D341Med (cell line): ENCODE measurements around the gene LRP1.

Source experiments
- DNase-seq: peaks from one replicate; pipeline ENCODE4 v3.0.0; 2012; ENCODE audit warnings: low spot score

Gene LRP1

DNA sequence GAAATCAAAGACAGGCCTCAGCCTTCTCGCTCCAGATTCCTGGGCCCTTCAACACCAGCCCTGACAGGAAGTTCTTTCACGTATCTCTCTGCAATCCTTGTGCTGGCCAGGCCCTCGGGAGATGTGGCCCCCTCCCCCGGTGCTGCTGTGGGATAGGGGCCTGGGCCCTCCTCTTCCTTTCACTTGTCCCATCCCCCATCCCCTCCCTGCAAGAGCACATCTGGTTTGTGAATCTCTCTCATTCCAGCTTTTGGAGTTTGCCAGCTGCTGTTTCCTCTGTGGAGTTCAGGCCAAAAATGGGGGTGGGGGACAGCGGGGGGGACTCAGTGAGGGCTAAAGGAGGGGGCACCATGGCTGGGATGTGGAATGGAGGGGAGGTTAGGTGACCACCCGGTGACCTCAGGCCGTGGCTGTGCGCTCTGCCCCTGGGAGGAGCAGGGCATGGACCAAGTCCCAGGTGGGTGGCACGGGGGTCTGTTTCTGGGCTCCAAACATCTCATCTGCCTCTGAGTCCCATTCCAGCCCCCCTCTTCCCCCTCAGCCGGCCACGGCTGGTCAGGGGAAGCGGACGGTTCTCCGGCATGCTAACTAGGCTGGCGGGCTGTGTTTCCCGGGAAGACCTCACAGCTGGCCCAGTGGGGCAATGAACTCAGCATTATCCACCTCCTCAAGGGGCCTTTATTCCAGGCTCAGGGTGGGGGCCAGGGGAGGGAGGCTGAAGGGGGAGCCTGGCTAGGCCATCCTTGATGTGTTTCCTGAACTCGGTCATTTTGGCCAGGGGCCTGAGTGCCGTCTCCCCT, 7.4 kb downstream of the LRP1 start:
- DNase-seq = no peak

- DNase-seq = no peak
These were observed 10.4 kb downstream of the LRP1 start for GRCh38 chr12:57138526-57139272.

DNA sequence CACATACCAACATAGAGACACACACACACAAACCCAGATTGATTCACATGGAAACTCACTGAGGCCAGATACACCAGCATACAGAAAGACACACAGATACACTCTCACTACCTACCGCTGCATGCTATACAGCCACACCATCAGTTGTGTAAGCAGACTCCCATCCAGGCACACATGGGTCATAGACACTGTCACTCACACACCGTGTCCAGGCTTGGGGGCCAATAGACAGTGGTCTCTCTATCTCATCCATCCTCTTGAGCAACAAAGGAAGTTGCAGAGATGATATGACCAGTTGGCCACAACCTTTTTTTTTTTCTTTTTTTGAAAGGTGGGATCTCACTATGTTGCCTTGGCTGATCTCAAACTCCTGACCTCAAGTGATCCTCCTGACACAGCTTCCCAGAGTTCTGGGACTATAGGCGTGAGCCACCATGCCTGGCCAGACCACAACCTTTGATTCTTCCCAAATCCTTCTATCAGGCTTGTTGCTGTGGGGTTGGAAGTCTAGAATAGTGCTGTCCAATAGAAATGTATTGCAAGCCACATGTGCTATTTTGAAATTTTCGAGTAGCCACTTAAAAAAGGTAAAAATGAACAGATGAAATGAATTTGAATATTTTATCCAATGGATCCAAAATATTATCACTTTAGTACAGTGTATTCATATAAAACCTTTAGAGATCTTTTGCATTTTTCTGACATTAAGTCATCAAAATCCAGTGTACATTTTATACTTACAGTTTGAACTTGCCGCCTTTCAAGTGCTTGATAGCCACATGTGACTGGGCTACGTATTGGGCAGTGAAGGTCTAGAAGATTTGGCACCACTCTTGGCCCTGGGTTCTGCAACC, 11.7 kb downstream of the LRP1 start:
- DNase-seq = no peak

DNA sequence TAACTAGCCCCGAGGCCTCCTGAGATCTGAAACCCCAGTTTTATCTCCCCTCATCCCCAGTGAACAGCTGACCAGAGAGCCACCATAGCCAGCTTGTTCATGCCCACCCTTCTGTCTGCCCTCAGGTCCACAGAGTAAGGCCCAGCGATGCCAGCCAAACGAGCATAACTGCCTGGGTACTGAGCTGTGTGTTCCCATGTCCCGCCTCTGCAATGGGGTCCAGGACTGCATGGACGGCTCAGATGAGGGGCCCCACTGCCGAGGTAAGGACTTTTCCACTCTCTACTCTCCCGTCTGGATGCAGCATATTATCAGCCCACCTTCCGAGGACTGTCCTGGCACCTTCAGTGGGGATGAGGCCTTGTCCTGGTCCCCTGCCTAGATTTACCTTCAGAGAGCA, 13.0 kb downstream of the LRP1 start:
- DNase-seq = no peak

DNA sequence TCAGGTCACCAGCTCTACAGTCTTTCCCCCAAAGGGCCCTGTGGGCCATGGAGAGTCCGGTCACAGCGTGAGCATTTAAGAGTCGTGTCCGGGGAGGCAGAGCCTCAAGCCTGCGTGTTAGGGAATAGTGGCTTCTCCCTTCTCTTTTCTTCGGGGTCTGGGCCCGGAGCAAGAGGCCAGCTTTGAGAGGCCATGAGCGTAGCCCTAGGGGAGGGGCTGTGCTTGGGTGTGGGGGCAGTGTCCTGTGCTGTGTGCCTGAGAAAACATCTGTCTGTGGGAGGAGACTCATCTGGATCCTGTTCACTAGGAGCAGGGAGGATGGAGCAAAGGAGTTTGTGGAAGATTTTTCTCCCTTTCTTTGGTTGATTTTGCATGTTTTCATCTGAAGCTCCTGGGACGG, 13.8 kb downstream of the LRP1 start:
- DNase-seq = no peak

DNA sequence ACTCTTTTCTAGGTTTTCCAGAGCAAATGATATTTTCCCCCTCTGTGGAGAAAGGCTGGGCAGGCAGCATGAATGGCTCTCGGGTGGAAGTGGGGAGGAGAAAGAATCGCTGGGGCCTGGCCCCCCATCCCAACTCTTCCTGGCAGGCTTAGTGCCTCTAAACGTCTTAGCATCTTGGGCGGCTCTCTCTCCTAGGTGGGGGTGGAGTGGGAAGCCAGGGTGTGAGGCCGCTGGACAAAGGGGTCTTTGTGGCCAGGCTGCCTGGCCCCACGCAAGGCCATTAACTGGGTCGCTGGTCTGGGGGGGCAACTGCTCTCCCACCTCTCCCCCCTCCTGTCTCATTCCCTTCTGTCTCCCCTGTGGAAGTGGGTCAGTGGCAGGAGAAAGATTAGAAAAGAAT, 14.4 kb downstream of the LRP1 start:
- no peak for DNase-seq

GRCh38 chr12:57143454-57143853, 15.2 kb downstream of the LRP1 start:
- no peak for DNase-seq

GRCh38 chr12:57145460-57146059, 17.3 kb downstream of the LRP1 start:
- no peak for DNase-seq

- no peak for DNase-seq
These were observed 17.8 kb downstream of the LRP1 start for GRCh38 chr12:57146092-57146491.

DNA sequence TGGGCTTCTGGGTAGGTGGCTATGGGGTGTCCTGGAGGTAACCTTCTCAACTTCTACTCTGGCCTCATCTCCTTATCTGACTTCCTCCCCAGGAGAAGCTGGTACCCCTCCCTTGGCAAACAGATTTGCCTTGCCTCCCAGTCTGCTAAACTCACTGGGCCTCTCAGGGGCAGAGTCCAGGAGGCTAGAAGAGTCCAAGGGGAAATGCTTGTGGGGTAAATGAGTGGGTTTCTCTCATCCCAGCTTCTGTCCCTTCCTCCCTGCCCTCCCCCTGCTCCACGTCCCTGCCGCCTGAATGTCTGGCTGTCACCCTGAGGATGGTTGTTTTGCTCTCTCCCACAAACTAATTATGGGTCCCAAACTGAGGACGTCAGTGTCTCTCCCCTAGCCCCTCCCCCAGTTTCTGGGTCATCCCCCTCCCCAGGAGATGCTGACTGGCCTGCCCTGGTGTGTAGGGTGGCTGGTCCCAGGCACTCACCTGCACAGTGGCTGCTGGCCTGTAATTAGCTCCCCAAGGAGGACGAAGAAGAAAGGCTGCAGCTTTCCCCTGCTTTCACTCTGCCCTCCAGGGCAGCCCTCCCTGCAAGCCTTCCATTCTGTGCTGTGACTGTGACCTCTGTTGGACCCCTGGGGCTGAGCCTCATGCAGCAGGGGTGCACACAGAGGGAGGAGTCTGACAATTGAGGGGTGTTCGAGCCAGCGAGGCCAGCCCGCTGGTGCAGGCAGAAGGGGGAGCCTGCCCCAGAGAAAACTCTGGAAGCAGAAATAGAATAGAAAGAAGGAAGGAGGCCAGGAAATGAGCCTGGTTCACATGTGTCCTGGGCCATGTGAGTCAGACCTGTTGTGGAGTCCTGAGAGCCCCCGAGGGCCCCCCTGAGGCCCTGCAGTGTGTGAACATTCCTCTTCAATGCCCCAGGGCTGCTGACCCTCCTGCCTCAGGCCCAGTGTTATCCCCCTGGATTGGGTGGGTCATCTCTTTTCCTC, 19.0 kb downstream of the LRP1 start, which contains the start of gene LRP1-AS:
LRP1-AS (minus strand) TSS at position 659 of the 984 bp plus-strand sequence.
- DNase-seq = no peak

- no peak for DNase-seq
These were observed 20.4 kb downstream of the LRP1 start for GRCh38 chr12:57148469-57149244.

GRCh38 chr12:57149245-57149900, 21.1 kb downstream of the LRP1 start:
- DNase-seq = no peak

- no peak for DNase-seq
These were observed 22.2 kb downstream of the LRP1 start for GRCh38 chr12:57150400-57151000.

GRCh38 chr12:57151741-57152630, 23.7 kb downstream of the LRP1 start:
- no peak for DNase-seq

- DNase-seq = no peak
These were observed 24.4 kb downstream of the LRP1 start for GRCh38 chr12:57152639-57153038.

DNA sequence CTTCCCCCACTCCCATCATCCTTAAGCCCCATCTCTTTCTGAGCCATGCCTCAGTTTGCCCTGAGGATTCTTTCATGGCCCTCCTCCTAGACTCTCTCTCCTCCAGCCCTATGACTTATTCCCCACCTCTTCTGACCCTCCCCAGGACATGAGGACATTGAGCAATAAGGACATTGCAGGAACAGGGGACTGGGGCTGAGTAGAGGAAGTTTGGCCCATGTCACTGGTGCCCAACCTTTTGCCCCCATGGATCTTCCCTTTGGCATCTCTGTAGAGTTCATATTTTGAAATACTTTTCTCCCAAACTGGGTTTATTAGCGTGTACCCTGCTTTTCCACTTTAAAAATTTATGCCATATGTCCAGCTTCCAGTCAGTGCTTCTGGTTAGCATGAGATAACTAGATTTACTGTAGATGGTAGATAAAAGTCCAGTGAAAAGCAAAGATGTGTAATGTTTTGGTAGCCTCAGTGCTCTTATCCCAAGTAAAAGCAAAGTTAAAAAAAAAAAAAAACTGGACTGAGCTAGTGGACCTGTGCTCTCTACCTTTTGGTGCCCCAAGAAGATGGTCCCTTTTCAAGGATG, 25.2 kb downstream of the LRP1 start:
- no peak for DNase-seq

DNA sequence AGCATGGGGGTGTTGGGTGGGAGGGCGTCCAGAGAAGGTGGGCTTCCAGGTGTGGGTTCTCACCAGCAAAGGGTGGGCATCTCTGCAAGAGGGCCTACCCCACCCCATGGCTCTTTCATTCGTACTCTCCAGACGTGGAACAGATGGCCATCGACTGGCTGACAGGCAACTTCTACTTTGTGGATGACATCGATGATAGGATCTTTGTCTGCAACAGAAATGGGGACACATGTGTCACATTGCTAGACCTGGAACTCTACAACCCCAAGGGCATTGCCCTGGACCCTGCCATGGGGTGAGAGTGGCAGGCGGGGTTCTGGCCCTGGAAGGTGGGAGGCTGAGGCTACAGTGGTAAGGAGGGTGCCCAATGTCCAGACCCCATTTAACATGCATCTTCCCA, 25.8 kb downstream of the LRP1 start:
- no peak for DNase-seq
